GM23338 (cell line): ENCODE measurements around the gene C1orf216. TPM values are rescaled to one million over a fixed set of nuclear protein-coding genes. Genes with fewer than 3 reads are reported as not detected.

Experiments used
- ATAC-seq: fragments of 200-7000 bp; cut with Tn5 transposase; 3 replicates; pipeline ENCODE4 v1.9.1; 2020
- DNase-seq: peaks from one replicate; pipeline ENCODE4 v3.0.0-alpha.2; 2015; ENCODE audit warnings: low spot score
- H2AFZ ChIP-seq: fragments of 200-600 bp; sonication (generic); 2 replicates; pipeline ENCODE4 v1.8.0; 2016; ENCODE audit warnings: antibody characterized with exemption, mild to moderate bottlenecking, moderate library complexity
- H3F3A ChIP-seq: fragments of 200-600 bp; sonication (generic); replicated peaks from 2 replicates; pipeline ENCODE4 v1.8.0; 2017; ENCODE audit warnings: antibody characterized with exemption, mixed run types, low read depth
- H3K27ac ChIP-seq: fragments of 200-600 bp; sonication (generic); 2 replicates; pipeline ENCODE4 v1.6.1; 2016; ENCODE audit warnings: low read depth
- H3K27me3 ChIP-seq: fragments of 200-600 bp; sonication (generic); 2 replicates; pipeline ENCODE4 v1.8.0; 2016; ENCODE audit warnings: mild to moderate bottlenecking, mixed run types, moderate library complexity; ENCODE audit not compliant: insufficient read depth
- H3K36me3 ChIP-seq: fragments of 200-600 bp; sonication (generic); 2 replicates; pipeline ENCODE4 v1.8.0; 2016; ENCODE audit warnings: mild to moderate bottlenecking; ENCODE audit not compliant: insufficient read depth
- H3K4me1 ChIP-seq: fragments of 200-600 bp; sonication (generic); 2 replicates; pipeline ENCODE4 v1.8.0; 2016; ENCODE audit warnings: mild to moderate bottlenecking, moderate library complexity; ENCODE audit not compliant: insufficient read depth
- H3K4me2 ChIP-seq: fragments of 200-600 bp; sonication (generic); 2 replicates; pipeline ENCODE4 v1.7.1; 2017; ENCODE audit warnings: mixed run types
- H3K4me3 ChIP-seq: fragments of 200-600 bp; sonication (generic); 2 replicates; pipeline ENCODE4 v1.6.1; 2016; ENCODE audit warnings: mixed run types
- H3K79me2 ChIP-seq: fragments of 200-600 bp; sonication (generic); replicated peaks from 2 replicates; pipeline ENCODE4 v1.8.0; 2017; ENCODE audit warnings: mild to moderate bottlenecking; ENCODE audit not compliant: insufficient read depth
- H3K9me2 ChIP-seq: fragments of 200-600 bp; sonication (generic); 2 replicates; pipeline ENCODE4 v1.8.0; 2017; ENCODE audit not compliant: insufficient read depth
- H4K20me1 ChIP-seq: fragments of 200-600 bp; sonication (generic); replicated peaks from 2 replicates; pipeline ENCODE4 v1.8.0; 2017; ENCODE audit warnings: mild to moderate bottlenecking; ENCODE audit not compliant: insufficient read depth
- H3K27ac Mint-ChIP-seq: 2 replicates; pipeline ENCODE4 v1.8.0; 2020; ENCODE audit warnings: inconsistent platforms, mild to moderate bottlenecking, moderate library complexity, mixed read lengths
- H3K27me3 Mint-ChIP-seq: 3 replicates; pipeline ENCODE4 v1.8.0; 2022; ENCODE audit warnings: low read depth, mild to moderate bottlenecking, moderate library complexity, mixed read lengths, inconsistent platforms; ENCODE audit not compliant: insufficient read depth, poor library complexity
- H3K36me3 Mint-ChIP-seq: 3 replicates; pipeline ENCODE4 v1.8.0; 2021; ENCODE audit warnings: low read depth, mild to moderate bottlenecking, inconsistent platforms, moderate library complexity, mixed read lengths
- H3K4me1 Mint-ChIP-seq: 3 replicates; pipeline ENCODE4 v1.8.0; 2020; ENCODE audit warnings: mild to moderate bottlenecking, inconsistent platforms, mixed read lengths
- H3K4me3 Mint-ChIP-seq: 3 replicates; pipeline ENCODE4 v1.8.0; 2021; ENCODE audit warnings: moderate library complexity, mild to moderate bottlenecking, inconsistent platforms, mixed read lengths
- H3K9me3 Mint-ChIP-seq: 3 replicates; pipeline ENCODE4 v1.8.0; 2020; ENCODE audit warnings: moderate library complexity, mild to moderate bottlenecking, inconsistent platforms, mixed read lengths
- CREB1 ChIP-seq: fragments of 250-450 bp; sonication (Bioruptor Pico); IDR thresholded peaks from 2 replicates; pipeline ENCODE4 v1.5.0; 2020; ENCODE audit warnings: low read depth, mild to moderate bottlenecking, moderate library complexity
- EZH2 ChIP-seq: fragments of 200-600 bp; sonication (generic); IDR thresholded peaks from one replicate; pipeline ENCODE4 v1.8.0; 2017; ENCODE audit warnings: antibody characterized with exemption, mild to moderate bottlenecking, low read depth; ENCODE audit not compliant: unreplicated experiment
- EZH2phosphoT487 ChIP-seq: fragments of 200-600 bp; sonication (generic); IDR thresholded peaks from one replicate; pipeline ENCODE4 v1.8.1; 2018; ENCODE audit warnings: antibody characterized with exemption; ENCODE audit not compliant: unreplicated experiment
- JUNB ChIP-seq: IDR thresholded peaks from one replicate; pipeline ENCODE4 v1.6.1; 2016; ENCODE audit warnings: antibody characterized with exemption; ENCODE audit not compliant: unreplicated experiment
- NANOG ChIP-seq: IDR thresholded peaks from 2 replicates; pipeline ENCODE4 v1.6.1; 2016; ENCODE audit warnings: antibody characterized with exemption, borderline replicate concordance
- POLR2AphosphoS5 ChIP-seq: IDR thresholded peaks from 2 replicates; pipeline ENCODE4 v1.6.1; 2016; ENCODE audit warnings: antibody characterized with exemption, low read depth
- STAT1 ChIP-seq: IDR thresholded peaks from one replicate; pipeline ENCODE4 v1.6.1; 2016; ENCODE audit warnings: antibody characterized with exemption; ENCODE audit not compliant: unreplicated experiment
- ZNF114 ChIP-seq: fragments of 250-450 bp; sonication (Bioruptor Pico); IDR thresholded peaks from 2 replicates; pipeline ENCODE4 v1.5.0; 2020; ENCODE audit warnings: mild to moderate bottlenecking, moderate library complexity
- ZNF331 ChIP-seq: fragments of 250-450 bp; sonication (Bioruptor Pico); IDR thresholded peaks from 2 replicates; pipeline ENCODE4 v1.5.0; 2020; ENCODE audit warnings: low read depth, mild to moderate bottlenecking, moderate library complexity
- polyA plus RNA-seq: library from polyadenylated mRNA; unstranded; fragments of >200 nt; fragmentation: Nextera tagmentation; extraction: Ambion mirVana; gene quantifications from 2 replicates; pipeline ENCODE4 v1.2.1, GENCODE V29; 2016
- total RNA-seq: library from RNA; depleted of rRNA; stranded (reverse); fragments of >200 nt; shearing (Covaris generic); gene quantifications from 2 replicates; pipeline ENCODE4 v1.2.3, GENCODE V29; 2014
- TF ChIP-seq, protein P1 (sequence below): IDR thresholded peaks from 2 replicates; pipeline ENCODE4 v1.6.1; 2016; ENCODE audit warnings: antibody characterized with exemption
- TF ChIP-seq, protein P2 (sequence below): fragments of 250-450 bp; sonication (Bioruptor Pico); IDR thresholded peaks from 2 replicates; pipeline ENCODE4 v1.5.0; 2020; ENCODE audit warnings: mild to moderate bottlenecking, moderate library complexity
- TF ChIP-seq, protein P3 (sequence below), 2 experiments: fragments of 200-600 bp in 1 of 2; sonication (generic) in 1 of 2; conservative IDR thresholded peaks; 2 replicates each; pipeline versions ENCODE4 v1.5.1 to v1.6.1; 2016 to 2017; ENCODE audit warnings: antibody characterized with exemption in 2 of 2, low read depth in 2 of 2, mild to moderate bottlenecking in 2 of 2, moderate library complexity in 1 of 2
- TF ChIP-seq, protein P4 (sequence below): IDR thresholded peaks from one replicate; pipeline ENCODE4 v1.6.1; 2018; ENCODE audit warnings: antibody characterized with exemption; ENCODE audit not compliant: unreplicated experiment

C1orf216 gene
- total and polyA plus RNA-seq, 2 experiments from 2014 or later: 4.7 to 21.5 TPM

DNA sequence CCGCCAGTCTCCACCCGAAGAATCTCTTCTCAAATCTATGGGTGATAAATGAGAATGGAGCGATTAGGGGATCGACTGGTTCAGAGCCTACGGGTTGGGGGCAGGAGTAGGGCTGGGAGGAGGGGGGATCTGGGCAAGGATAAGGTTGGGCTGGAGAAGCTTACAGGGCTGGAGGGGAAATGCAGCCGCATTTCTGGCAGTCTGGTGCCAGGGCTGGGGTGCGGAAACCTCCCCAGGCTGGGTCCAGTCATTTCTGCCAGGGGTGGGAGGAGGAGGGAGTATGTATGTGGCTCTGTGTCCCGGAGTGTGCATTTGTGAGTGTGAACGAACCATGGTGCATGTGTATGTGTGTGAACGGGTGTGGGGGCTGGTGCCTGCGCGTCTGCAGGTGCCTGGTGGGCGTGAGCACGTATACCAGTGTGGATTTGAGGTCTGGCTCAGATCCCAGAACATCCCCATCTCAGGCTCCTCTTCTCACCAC, 10.2 kb downstream of the C1orf216 start:
- ATAC-seq (peak; percentile 58), DNase-seq (peak; percentile 69)
- TF ChIP-seq, protein P1, sequence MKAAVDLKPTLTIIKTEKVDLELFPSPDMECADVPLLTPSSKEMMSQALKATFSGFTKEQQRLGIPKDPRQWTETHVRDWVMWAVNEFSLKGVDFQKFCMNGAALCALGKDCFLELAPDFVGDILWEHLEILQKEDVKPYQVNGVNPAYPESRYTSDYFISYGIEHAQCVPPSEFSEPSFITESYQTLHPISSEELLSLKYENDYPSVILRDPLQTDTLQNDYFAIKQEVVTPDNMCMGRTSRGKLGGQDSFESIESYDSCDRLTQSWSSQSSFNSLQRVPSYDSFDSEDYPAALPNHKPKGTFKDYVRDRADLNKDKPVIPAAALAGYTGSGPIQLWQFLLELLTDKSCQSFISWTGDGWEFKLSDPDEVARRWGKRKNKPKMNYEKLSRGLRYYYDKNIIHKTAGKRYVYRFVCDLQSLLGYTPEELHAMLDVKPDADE: no peak
- TF ChIP-seq, protein P2, sequence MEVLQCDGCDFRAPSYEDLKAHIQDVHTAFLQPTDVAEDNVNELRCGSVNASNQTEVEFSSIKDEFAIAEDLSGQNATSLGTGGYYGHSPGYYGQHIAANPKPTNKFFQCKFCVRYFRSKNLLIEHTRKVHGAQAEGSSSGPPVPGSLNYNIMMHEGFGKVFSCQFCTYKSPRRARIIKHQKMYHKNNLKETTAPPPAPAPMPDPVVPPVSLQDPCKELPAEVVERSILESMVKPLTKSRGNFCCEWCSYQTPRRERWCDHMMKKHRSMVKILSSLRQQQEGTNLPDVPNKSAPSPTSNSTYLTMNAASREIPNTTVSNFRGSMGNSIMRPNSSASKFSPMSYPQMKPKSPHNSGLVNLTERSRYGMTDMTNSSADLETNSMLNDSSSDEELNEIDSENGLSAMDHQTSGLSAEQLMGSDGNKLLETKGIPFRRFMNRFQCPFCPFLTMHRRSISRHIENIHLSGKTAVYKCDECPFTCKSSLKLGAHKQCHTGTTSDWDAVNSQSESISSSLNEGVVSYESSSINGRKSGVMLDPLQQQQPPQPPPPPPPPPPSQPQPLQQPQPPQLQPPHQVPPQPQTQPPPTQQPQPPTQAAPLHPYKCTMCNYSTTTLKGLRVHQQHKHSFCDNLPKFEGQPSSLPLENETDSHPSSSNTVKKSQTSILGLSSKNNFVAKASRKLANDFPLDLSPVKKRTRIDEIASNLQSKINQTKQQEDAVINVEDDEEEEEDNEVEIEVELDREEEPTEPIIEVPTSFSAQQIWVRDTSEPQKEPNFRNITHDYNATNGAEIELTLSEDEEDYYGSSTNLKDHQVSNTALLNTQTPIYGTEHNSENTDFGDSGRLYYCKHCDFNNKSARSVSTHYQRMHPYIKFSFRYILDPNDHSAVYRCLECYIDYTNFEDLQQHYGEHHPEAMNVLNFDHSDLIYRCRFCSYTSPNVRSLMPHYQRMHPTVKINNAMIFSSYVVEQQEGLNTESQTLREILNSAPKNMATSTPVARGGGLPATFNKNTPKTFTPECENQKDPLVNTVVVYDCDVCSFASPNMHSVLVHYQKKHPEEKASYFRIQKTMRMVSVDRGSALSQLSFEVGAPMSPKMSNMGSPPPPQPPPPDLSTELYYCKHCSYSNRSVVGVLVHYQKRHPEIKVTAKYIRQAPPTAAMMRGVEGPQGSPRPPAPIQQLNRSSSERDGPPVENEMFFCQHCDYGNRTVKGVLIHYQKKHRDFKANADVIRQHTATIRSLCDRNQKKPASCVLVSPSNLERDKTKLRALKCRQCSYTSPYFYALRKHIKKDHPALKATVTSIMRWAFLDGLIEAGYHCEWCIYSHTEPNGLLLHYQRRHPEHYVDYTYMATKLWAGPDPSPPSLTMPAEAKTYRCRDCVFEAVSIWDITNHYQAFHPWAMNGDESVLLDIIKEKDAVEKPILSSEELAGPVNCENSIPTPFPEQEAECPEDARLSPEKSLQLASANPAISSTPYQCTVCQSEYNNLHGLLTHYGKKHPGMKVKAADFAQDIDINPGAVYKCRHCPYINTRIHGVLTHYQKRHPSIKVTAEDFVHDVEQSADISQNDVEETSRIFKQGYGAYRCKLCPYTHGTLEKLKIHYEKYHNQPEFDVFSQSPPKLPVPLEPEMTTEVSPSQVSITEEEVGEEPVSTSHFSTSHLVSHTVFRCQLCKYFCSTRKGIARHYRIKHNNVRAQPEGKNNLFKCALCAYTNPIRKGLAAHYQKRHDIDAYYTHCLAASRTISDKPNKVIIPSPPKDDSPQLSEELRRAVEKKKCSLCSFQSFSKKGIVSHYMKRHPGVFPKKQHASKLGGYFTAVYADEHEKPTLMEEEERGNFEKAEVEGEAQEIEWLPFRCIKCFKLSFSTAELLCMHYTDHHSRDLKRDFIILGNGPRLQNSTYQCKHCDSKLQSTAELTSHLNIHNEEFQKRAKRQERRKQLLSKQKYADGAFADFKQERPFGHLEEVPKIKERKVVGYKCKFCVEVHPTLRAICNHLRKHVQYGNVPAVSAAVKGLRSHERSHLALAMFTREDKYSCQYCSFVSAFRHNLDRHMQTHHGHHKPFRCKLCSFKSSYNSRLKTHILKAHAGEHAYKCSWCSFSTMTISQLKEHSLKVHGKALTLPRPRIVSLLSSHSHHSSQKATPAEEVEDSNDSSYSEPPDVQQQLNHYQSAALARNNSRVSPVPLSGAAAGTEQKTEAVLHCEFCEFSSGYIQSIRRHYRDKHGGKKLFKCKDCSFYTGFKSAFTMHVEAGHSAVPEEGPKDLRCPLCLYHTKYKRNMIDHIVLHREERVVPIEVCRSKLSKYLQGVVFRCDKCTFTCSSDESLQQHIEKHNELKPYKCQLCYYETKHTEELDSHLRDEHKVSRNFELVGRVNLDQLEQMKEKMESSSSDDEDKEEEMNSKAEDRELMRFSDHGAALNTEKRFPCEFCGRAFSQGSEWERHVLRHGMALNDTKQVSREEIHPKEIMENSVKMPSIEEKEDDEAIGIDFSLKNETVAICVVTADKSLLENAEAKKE (CRISPR knock-in tag): no peak
- TF ChIP-seq JUNB (no peak), NANOG (no peak), STAT1 (no peak), CREB1 (CRISPR knock-in tag) (no peak), POLR2AphosphoS5 (no peak), EZH2 (no peak), ZNF114 (CRISPR knock-in tag) (no peak), ZNF331 (CRISPR knock-in tag) (no peak), EZH2phosphoT487 (no peak)
- TF ChIP-seq, protein P3, sequence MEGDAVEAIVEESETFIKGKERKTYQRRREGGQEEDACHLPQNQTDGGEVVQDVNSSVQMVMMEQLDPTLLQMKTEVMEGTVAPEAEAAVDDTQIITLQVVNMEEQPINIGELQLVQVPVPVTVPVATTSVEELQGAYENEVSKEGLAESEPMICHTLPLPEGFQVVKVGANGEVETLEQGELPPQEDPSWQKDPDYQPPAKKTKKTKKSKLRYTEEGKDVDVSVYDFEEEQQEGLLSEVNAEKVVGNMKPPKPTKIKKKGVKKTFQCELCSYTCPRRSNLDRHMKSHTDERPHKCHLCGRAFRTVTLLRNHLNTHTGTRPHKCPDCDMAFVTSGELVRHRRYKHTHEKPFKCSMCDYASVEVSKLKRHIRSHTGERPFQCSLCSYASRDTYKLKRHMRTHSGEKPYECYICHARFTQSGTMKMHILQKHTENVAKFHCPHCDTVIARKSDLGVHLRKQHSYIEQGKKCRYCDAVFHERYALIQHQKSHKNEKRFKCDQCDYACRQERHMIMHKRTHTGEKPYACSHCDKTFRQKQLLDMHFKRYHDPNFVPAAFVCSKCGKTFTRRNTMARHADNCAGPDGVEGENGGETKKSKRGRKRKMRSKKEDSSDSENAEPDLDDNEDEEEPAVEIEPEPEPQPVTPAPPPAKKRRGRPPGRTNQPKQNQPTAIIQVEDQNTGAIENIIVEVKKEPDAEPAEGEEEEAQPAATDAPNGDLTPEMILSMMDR (conservative IDR thresholded peaks at IDR 0.05; ENCODE audit: low read depth in 2 of 2): no peak
- TF ChIP-seq, protein P4, sequence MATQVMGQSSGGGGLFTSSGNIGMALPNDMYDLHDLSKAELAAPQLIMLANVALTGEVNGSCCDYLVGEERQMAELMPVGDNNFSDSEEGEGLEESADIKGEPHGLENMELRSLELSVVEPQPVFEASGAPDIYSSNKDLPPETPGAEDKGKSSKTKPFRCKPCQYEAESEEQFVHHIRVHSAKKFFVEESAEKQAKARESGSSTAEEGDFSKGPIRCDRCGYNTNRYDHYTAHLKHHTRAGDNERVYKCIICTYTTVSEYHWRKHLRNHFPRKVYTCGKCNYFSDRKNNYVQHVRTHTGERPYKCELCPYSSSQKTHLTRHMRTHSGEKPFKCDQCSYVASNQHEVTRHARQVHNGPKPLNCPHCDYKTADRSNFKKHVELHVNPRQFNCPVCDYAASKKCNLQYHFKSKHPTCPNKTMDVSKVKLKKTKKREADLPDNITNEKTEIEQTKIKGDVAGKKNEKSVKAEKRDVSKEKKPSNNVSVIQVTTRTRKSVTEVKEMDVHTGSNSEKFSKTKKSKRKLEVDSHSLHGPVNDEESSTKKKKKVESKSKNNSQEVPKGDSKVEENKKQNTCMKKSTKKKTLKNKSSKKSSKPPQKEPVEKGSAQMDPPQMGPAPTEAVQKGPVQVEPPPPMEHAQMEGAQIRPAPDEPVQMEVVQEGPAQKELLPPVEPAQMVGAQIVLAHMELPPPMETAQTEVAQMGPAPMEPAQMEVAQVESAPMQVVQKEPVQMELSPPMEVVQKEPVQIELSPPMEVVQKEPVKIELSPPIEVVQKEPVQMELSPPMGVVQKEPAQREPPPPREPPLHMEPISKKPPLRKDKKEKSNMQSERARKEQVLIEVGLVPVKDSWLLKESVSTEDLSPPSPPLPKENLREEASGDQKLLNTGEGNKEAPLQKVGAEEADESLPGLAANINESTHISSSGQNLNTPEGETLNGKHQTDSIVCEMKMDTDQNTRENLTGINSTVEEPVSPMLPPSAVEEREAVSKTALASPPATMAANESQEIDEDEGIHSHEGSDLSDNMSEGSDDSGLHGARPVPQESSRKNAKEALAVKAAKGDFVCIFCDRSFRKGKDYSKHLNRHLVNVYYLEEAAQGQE: no peak
- peaks cover 7% of the 10 kb centered on the region; the same call in 1 of the 2 replicates for H3K4me1 ChIP-seq
- no peaks in the 10 kb centered on the region; the same call in 1 of the 2 replicates for H3K36me3 ChIP-seq
- peaks cover 4% of the 10 kb centered on the region; the same call in 1 of the 2 replicates for H3F3A ChIP-seq
- no peak overlapping the region for H3K27ac ChIP-seq
- no peaks in the 10 kb centered on the region for H3K9me2 ChIP-seq
- no peak overlapping the region for H3K27ac Mint-ChIP-seq
- H3K27me3 ChIP-seq: peaks cover 22% of the 10 kb centered on the region; the same call in 1 of the 2 replicates
- peak overlapping the region; percentile 84 for H2AFZ ChIP-seq
- no peaks in the 10 kb centered on the region for H3K9me3 Mint-ChIP-seq
- no peaks in the 10 kb centered on the region; the same call in 1 of the 2 replicates for H4K20me1 ChIP-seq
- peaks cover 23% of the 10 kb centered on the region for H3K4me1 Mint-ChIP-seq
- no peaks in the 10 kb centered on the region for H3K79me2 ChIP-seq
- peak overlapping the region; percentile 92 for H3K4me2 ChIP-seq
- H3K27me3 Mint-ChIP-seq: peaks cover 33% of the 10 kb centered on the region
- H3K36me3 Mint-ChIP-seq: no peaks in the 10 kb centered on the region; the same call in 2 of the 3 replicates
- H3K4me3 ChIP-seq: peak overlapping the region; percentile 74
- H3K4me3 Mint-ChIP-seq: peak overlapping the region; percentile 80
